Body of pancreas (tissue), 4 donors: ENCODE data around the gene TRAF4. TPM values are rescaled to one million over a fixed set of nuclear protein-coding genes. Genes with fewer than 3 reads are reported as not detected.
A peak's percentile ranks its signal among the peaks of the same experiment; 100 is the strongest.

ENCODE experiments used
- ATAC-seq: fragments of 150-250 bp; one replicate; pipeline ENCODE4 v1.9.1; 2016
- DNase-seq, 4 donors: peaks; one replicate each; pipeline ENCODE4 v3.0.0-alpha.2; 2019
- H3K27ac ChIP-seq, 4 donors: fragments of 200-600 bp; sonication (generic); 1 replicate in 3 of 4; 2 replicates in 1 of 4; pipeline versions ENCODE4 v1.5.1 to v1.6.1; 2016 to 2019; ENCODE audit warnings: mild to moderate bottlenecking in 1 of 4, mixed read lengths in 1 of 4, moderate library complexity in 1 of 4
- H3K27me3 ChIP-seq, 2 donors: fragments of 200-600 bp; sonication (generic); one replicate each; pipeline ENCODE4 v1.6.0; 2016; ENCODE audit warnings: mild to moderate bottlenecking in 1 of 2
- H3K36me3 ChIP-seq, 2 donors: fragments of 200-600 bp; sonication (generic); replicated peaks in 1 of 2; 2 replicates each; pipeline ENCODE4 v1.5.1; 2016; ENCODE audit warnings: low read depth in 2 of 2; ENCODE audit not compliant: insufficient read depth in 1 of 2
- H3K4me1 ChIP-seq: fragments of 200-600 bp; sonication (generic); one replicate; pipeline ENCODE4 v1.6.0; 2016
- H3K4me3 ChIP-seq, 2 donors: fragments of 200-600 bp; sonication (generic); 1 replicate in 1 of 2; 2 replicates in 1 of 2; pipeline ENCODE4 v1.5.1; 2016 to 2019
- H3K9me3 ChIP-seq, 3 donors: fragments of 200-600 bp; sonication (generic); 1 replicate in 2 of 3; 2 replicates in 1 of 3; pipeline ENCODE4 v1.5.1; 2016
- CTCF ChIP-seq, 7 experiments: fragments of 450-650 bp in 4 of 7; fragments of 200-600 bp in 3 of 7; sonication (generic) in 3 of 7; IDR thresholded peaks; one replicate each; pipeline ENCODE4 v1.5.1; 2016 to 2019; ENCODE audit warnings: antibody characterized with exemption in 7 of 7
- POLR2A ChIP-seq, 3 donors: fragments of 450-650 bp; IDR thresholded peaks; one replicate each; pipeline ENCODE4 v1.6.1; 2016; ENCODE audit warnings: antibody characterized with exemption in 3 of 3, mild to moderate bottlenecking in 2 of 3
- WGBS, 2 donors: methylation state at CpG; one replicate each; pipeline ENCODE4 v1.1.5; 2017; 5-methylcytosine and 5-hydroxymethylcytosine counted together
- intact Hi-C: fragments of 100-400 bp; cut with DNase I; formaldehyde crosslinking; loops from one replicate; pipeline ENCODE4 v1.15.1; 2023
- total RNA-seq, 2 donors: library from RNA; depleted of rRNA; stranded (reverse); fragments of >200 nt; gene quantifications; one replicate each; pipeline ENCODE4 v1.1.0, GENCODE V29; 2016

The TRAF4 gene
- total RNA-seq, 2 donors from 2014 or later: 27.5 to 48.1 TPM

- Histone ChIP-seq H3K27me3 (peaks cover 0 to 6% of the 10 kb centered on the region in 2 donors), H3K27ac (no peak overlapping the region), H3K36me3 (no peaks in the 10 kb centered on the region), H3K4me1 (peaks cover 18% of the 10 kb centered on the region), H3K9me3 (no peaks in the 10 kb centered on the region), H3K4me3 (no peak overlapping the region)
- ATAC-seq (no peak), DNase-seq (no peak)
- 50 to 70% methylated on average over 1 to 3 of the region's 3 CpGs for WGBS, 2 donors
- intact Hi-C loops: loop anchor here (5.0 kb wide), 1 partner anchor 52 kb away; the partner anchor contains the start of genes SDF2 and SUPT6H
- TF ChIP-seq CTCF (IDR thresholded peaks at IDR 0.05) (no peak), POLR2A (IDR thresholded peaks at IDR 0.05) (no peak)
Measured at GRCh38 chr17:28714281-28714680, 29.5 kb upstream of the TRAF4 start.

DNA sequence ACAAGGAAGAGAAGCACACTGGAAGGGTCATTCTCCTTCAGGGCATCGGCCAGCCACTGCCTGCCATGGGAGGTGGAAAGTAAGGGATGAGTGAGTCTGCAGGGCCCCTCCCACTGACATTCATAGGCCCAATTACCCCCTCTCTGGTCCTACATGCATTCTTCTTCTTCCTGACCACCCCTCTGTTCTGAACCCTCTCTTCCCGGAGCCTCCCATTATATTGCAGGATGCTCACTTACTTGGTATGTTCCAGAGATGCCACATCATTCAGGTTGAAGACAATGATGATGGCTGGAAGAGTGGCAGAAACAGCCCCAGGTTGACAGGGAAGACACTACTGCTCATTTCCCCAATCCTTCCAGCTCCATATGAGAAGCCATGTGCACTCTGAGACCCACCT is 28.6 kb upstream of the TRAF4 start:
- no peak for TF ChIP-seq POLR2A (IDR thresholded peaks at IDR 0.05)
- no peak for TF ChIP-seq CTCF (IDR thresholded peaks at IDR 0.05)
- H3K4me1 ChIP-seq: peaks cover 18% of the 10 kb centered on the region
- intact Hi-C loops: no loop called here
- no peak overlapping the region for H3K4me3 ChIP-seq
- H3K9me3 ChIP-seq: no peaks in the 10 kb centered on the region
- ATAC-seq (no peak), DNase-seq (no peak)
- H3K27ac ChIP-seq: no peak overlapping the region
- WGBS, 2 donors: 75 to 96% methylated on average over 2 of the region's 2 CpGs
- peaks cover 0 to 6% of the 10 kb centered on the region in 2 donors for H3K27me3 ChIP-seq
- no peaks in the 10 kb centered on the region for H3K36me3 ChIP-seq

- intact Hi-C loops: no loop called here
- DNase-seq (no peak), ATAC-seq (no peak)
- TF ChIP-seq CTCF (IDR thresholded peaks at IDR 0.05) (no peak), POLR2A (IDR thresholded peaks at IDR 0.05) (no peak)
- no peaks in the 10 kb centered on the region for H3K9me3 ChIP-seq
- peaks cover 24% of the 10 kb centered on the region for H3K4me1 ChIP-seq
- H3K27me3 ChIP-seq: peaks cover 0 to 6% of the 10 kb centered on the region in 2 donors
- 26 to 91% methylated on average over 10 to 61 of the region's 63 CpGs for WGBS, 2 donors
- peak overlapping the region in 3 of 4 donors; percentile 38 to 77 (median 76) for H3K27ac ChIP-seq
- no peak overlapping the region for H3K4me3 ChIP-seq
- no peaks in the 10 kb centered on the region for H3K36me3 ChIP-seq
Measured at GRCh38 chr17:28716740-28717577, 26.9 kb upstream of the TRAF4 start.

DNA sequence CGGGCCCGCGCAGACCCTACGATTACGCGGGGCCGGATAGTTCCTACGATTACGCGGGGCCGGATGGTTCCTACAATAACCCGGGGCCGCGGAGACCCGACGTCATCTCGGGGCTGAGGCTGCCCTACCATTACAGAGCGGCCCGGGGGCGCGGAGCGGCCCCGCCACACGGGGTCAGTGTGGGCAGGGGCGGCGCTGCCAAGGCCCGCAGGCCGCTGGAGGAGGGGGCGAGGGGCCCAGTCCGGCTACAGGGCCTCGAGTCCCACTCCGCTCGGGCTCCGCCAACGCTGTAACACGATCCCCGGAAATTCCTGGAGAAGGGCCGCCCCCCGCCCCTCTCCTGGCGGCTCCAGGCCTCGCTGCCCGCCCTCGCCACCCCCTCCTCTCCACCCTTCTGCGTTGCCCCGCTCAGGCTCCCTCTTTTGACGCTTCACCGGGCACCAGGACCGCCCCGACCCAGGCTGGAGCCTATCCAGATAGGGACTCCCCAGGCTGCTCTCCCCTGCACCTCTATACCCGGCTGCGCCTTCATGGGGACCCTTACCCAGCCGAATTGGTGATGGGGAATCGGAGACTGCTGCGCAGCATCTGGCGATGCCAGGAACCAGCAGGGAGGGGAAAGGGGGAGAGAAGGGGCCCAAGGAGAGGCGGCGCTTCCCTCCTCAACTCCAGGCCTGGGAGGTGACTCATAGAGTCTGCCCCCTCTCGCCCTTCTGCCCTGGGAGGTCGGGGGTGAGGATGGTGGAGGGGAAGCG is 26.1 kb upstream of the TRAF4 start, which contains the start of gene RAB34:
RAB34 (minus strand) TSS at position 291 of the 755 bp plus-strand sequence. CDS start 602 bp downstream, outside the sequence.
- 27 to 58% methylated on average over 8 to 59 of the region's 60 CpGs for WGBS, 2 donors
- Histone ChIP-seq H3K9me3 (no peaks in the 10 kb centered on the region), H3K36me3 (peaks cover 3 to 7% of the 10 kb centered on the region in 2 donors), H3K27ac (peak within 1 kb of the TSS; percentile 38 to 77 (median 74)), H3K4me1 (peaks cover 29% of the 10 kb centered on the region), H3K4me3 (no peak within 1 kb of the TSS), H3K27me3 (peaks cover 0 to 6% of the 10 kb centered on the region in 2 donors)
- ATAC-seq (no peak), DNase-seq (peak in 3 of 4 donors; percentile 31 to 48 (median 40))
- intact Hi-C loops: no loop called here
- TF ChIP-seq POLR2A (IDR thresholded peaks at IDR 0.05): peak in 1 of 3 donors; percentile 3
- TF ChIP-seq CTCF (IDR thresholded peaks at IDR 0.05): no peak
